SK-N-SH (cell line): ENCODE measurements around the gene CEL. TPM values are rescaled to one million over a fixed set of nuclear protein-coding genes. Genes with fewer than 3 reads are reported as not detected.

ENCODE experiments used
- CTCF ChIA-PET: fragments of 300-600, 350-600 bp; formaldehyde crosslinking; extraction: SDS; loops from one replicate; lab custom pipeline; 2021; lab: Yijun Ruan, JAX
- POLR2A ChIA-PET: fragments of 350-600 bp; sonication (Branson Sonifier 250); formaldehyde crosslinking; extraction: SDS; loops from one replicate; lab custom pipeline; 2020; ENCODE audit warnings: antibody characterized with exemption, inconsistent platforms; lab: Yijun Ruan, JAX
- DNase-seq: peaks from one replicate; pipeline ENCODE4 v3.0.0; 2012
- H2AFZ ChIP-seq: fragments of 200-600 bp; sonication (generic); 2 replicates; pipeline ENCODE4 v1.8.1; 2016; ENCODE audit warnings: antibody characterized with exemption, mild to moderate bottlenecking, low read depth
- H3F3A ChIP-seq: fragments of 200-600 bp; sonication (generic); replicated peaks from 2 replicates; pipeline ENCODE3; 2016; ENCODE audit warnings: antibody characterized with exemption, mild to moderate bottlenecking; ENCODE audit not compliant: insufficient read depth
- H3K27ac ChIP-seq, 2 experiments: fragments of 200-500 bp in 1 of 2; fragments of 200-600 bp in 1 of 2; sonication (Bioruptor generic) in 1 of 2; sonication (generic), shearing (Covaris generic) in 1 of 2; 2 replicates each; pipeline versions ENCODE4 v1.5.1 to v1.6.1; 2014 to 2016; ENCODE audit warnings: low read depth in 2 of 2, inconsistent platforms in 1 of 2, low read length in 1 of 2, mild to moderate bottlenecking in 1 of 2, mixed read lengths in 1 of 2
- H3K27me3 ChIP-seq: fragments of 200-600 bp; sonication (generic), shearing (Covaris generic); 2 replicates; pipeline ENCODE4 v1.6.1; 2016; ENCODE audit warnings: mixed run types; ENCODE audit not compliant: insufficient read depth
- H3K36me3 ChIP-seq, 2 experiments: fragments of 200-500 bp in 1 of 2; fragments of 200-600 bp in 1 of 2; sonication (Bioruptor generic) in 1 of 2; sonication (generic) in 1 of 2; replicated peaks in 1 of 2; 2 replicates each; pipeline versions ENCODE3 to v1.5.1; 2014 to 2016; ENCODE audit warnings: low read length in 1 of 2, mild to moderate bottlenecking in 1 of 2; ENCODE audit not compliant: insufficient read depth in 2 of 2, control insufficient read depth in 1 of 2
- H3K4me1 ChIP-seq, 2 experiments: fragments of 200-500 bp in 1 of 2; fragments of 200-600 bp in 1 of 2; sonication (Bioruptor generic) in 1 of 2; sonication (generic), shearing (Covaris generic) in 1 of 2; 2 replicates each; pipeline versions ENCODE4 v1.5.1 to v1.6.1; 2014 to 2016; ENCODE audit warnings: low read depth in 1 of 2, low read length in 1 of 2, mixed run types in 1 of 2; ENCODE audit not compliant: insufficient read depth in 2 of 2, control insufficient read depth in 1 of 2
- H3K4me2 ChIP-seq: fragments of 200-600 bp; sonication (generic), shearing (Covaris generic); 2 replicates; pipeline ENCODE4 v1.6.1; 2017; ENCODE audit warnings: mixed run types
- H3K4me3 ChIP-seq, 2 experiments: fragments of 200-500 bp in 1 of 2; fragments of 200-600 bp in 1 of 2; sonication (Bioruptor generic) in 1 of 2; sonication (generic), shearing (Covaris generic) in 1 of 2; 2 replicates each; pipeline versions ENCODE4 v1.5.1 to v1.8.1; 2014 to 2016; ENCODE audit warnings: low read depth in 2 of 2, inconsistent platforms in 1 of 2, low read length in 1 of 2, mild to moderate bottlenecking in 1 of 2, mixed read lengths in 1 of 2, moderate library complexity in 1 of 2
- H3K79me2 ChIP-seq: fragments of 200-600 bp; sonication (generic); 2 replicates; pipeline ENCODE4 v1.8.1; 2017; ENCODE audit warnings: mild to moderate bottlenecking; ENCODE audit not compliant: insufficient read depth
- H3K9ac ChIP-seq: fragments of 200-600 bp; sonication (generic); 2 replicates; pipeline ENCODE4 v1.6.1; 2017; ENCODE audit warnings: mixed run types
- H3K9me2 ChIP-seq: fragments of 200-600 bp; sonication (generic); 2 replicates; pipeline ENCODE4 v1.6.1; 2017; ENCODE audit warnings: mixed run types
- H3K9me3 ChIP-seq: fragments of 200-600 bp; sonication (generic); 2 replicates; pipeline ENCODE4 v1.6.1; 2017; ENCODE audit warnings: mixed run types, mild to moderate bottlenecking, moderate library complexity
- H4K20me1 ChIP-seq: fragments of 200-600 bp; sonication (generic); 2 replicates; pipeline ENCODE4 v1.6.1; 2017; ENCODE audit warnings: mild to moderate bottlenecking, mixed run types; ENCODE audit not compliant: insufficient read depth
- ELF1 ChIP-seq: IDR thresholded peaks from 2 replicates; pipeline ENCODE4 v1.4.0; 2012
- EP300 ChIP-seq, 2 experiments: IDR thresholded peaks; 2 replicates each; pipeline versions ENCODE4 v1.4.0 to v1.6.1; 2012; ENCODE audit warnings: borderline replicate concordance in 1 of 2, low read depth in 1 of 2, low read length in 1 of 2
- FOSL2 ChIP-seq: IDR thresholded peaks from 2 replicates; pipeline ENCODE4 v1.4.0; 2012; ENCODE audit warnings: low read depth, mild to moderate bottlenecking, moderate library complexity, borderline replicate concordance
- FOXM1 ChIP-seq: IDR thresholded peaks from 2 replicates; pipeline ENCODE4 v1.4.0; 2012; ENCODE audit warnings: low read depth, mild to moderate bottlenecking
- GABPA ChIP-seq: IDR thresholded peaks from 2 replicates; pipeline ENCODE4 v1.4.0; 2012; ENCODE audit warnings: low read depth, mild to moderate bottlenecking
- GATA2 ChIP-seq: sonication (generic); formaldehyde crosslinking; IDR thresholded peaks from 2 replicates; pipeline ENCODE4 v1.5.0; 2020; ENCODE audit warnings: mild to moderate bottlenecking, missing genetic modification reagents
- JUND ChIP-seq: IDR thresholded peaks from 2 replicates; pipeline ENCODE4 v1.4.0; 2012
- MXI1 ChIP-seq: IDR thresholded peaks from 2 replicates; pipeline ENCODE4 v1.6.1; 2012; ENCODE audit warnings: mild to moderate bottlenecking, low read depth, low read length, improper control_type of control experiment
- NFIC ChIP-seq: IDR thresholded peaks from 2 replicates; pipeline ENCODE4 v1.4.0; 2012; ENCODE audit warnings: borderline replicate concordance
- NRF1 ChIP-seq: IDR thresholded peaks from 2 replicates; pipeline ENCODE4 v1.6.1; 2012; ENCODE audit warnings: low read depth, mild to moderate bottlenecking, low read length
- POLR2AphosphoS5 ChIP-seq: IDR thresholded peaks from 2 replicates; pipeline ENCODE4 v1.6.1; 2012; ENCODE audit warnings: low read depth, low read length
- SIN3A ChIP-seq: IDR thresholded peaks from 2 replicates; pipeline ENCODE4 v1.6.1; 2012; ENCODE audit warnings: low read depth, mild to moderate bottlenecking, low read length, moderate library complexity, borderline replicate concordance
- TAF1 ChIP-seq: IDR thresholded peaks from 2 replicates; pipeline ENCODE4 v1.6.1; 2012; ENCODE audit warnings: low read depth, mild to moderate bottlenecking, low read length, moderate library complexity, borderline replicate concordance
- TEAD4 ChIP-seq: IDR thresholded peaks from 2 replicates; pipeline ENCODE4 v1.4.0; 2012; ENCODE audit warnings: mild to moderate bottlenecking, borderline replicate concordance; ENCODE audit not compliant: insufficient read depth
- WGBS: methylation state at CpG from one replicate; pipeline ENCODE4 v1.1.6; 2017; ENCODE audit warnings: low lambda C conversion rate; 5-methylcytosine and 5-hydroxymethylcytosine counted together
- polyA plus RNA-seq, 3 experiments: library from polyadenylated mRNA; depleted of rRNA; stranded (reverse); fragments of >200 nt; gene quantifications; 2 replicates each; pipeline ENCODE4 v1.2.3, GENCODE V29; 2012
- TF ChIP-seq, protein P1 (sequence below): fragments of 150-350 bp; IDR thresholded peaks from 2 replicates; pipeline ENCODE4 v1.6.1; 2017; ENCODE audit warnings: antibody characterized with exemption, low read length, low read depth, borderline replicate concordance
- TF ChIP-seq, protein P2 (sequence below): fragments of 150-350 bp; IDR thresholded peaks from 2 replicates; pipeline ENCODE4 v1.6.1; 2016; ENCODE audit warnings: mild to moderate bottlenecking, low read depth, low read length
- TF ChIP-seq, protein P3 (sequence below): IDR thresholded peaks from 2 replicates; pipeline ENCODE4 v1.4.0; 2012; ENCODE audit warnings: low read depth
- TF ChIP-seq, protein P4 (sequence below): IDR thresholded peaks from 2 replicates; pipeline ENCODE4 v1.6.1; 2012; ENCODE audit warnings: mild to moderate bottlenecking, low read depth, low read length, moderate library complexity

Gene CEL
- polyA plus RNA-seq, 1 of the 3 experiments (the other 2 are of a cell fraction) = 0.87 TPM

DNA sequence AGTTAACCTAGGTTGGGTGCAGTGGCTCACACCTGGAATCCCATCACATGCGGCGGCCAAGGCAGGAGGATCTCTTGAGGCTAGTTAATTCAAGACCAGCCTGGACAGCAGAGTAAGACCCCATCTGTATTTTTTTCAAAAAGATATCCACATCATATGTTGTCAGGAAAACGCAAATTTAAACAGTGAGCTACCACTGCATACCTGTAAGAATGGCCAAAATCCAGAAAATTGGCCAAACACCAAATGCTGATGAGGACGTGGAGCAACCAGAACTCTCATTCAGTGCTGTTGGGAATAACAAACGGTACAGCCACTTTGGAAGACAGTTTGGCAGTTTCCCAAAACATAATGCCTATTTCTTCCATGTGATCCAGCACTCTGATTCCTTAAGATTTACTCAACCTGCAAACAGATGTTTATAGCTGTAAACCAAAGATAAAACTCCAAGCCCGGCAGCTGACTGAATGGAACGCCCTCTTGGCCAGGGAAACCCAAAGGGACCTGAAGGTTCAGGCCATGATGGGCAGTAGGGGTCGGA, 12.4 kb downstream of the CEL start:
- H3K9ac ChIP-seq = no peak overlapping the region
- no peak overlapping the region for H3K4me3 ChIP-seq
- no peaks in the 10 kb centered on the region for H4K20me1 ChIP-seq
- CTCF ChIA-PET = interaction anchor here (0.6 to 0.8 kb wide), 3 partner anchors 17 to 112 kb away, joined by 3 to 4 read pairs (median 3); no protein-coding TSS in a partner anchor
- H3K36me3 ChIP-seq = no peaks in the 10 kb centered on the region
- no peaks in the 10 kb centered on the region for H3K9me2 ChIP-seq
- no peaks in the 10 kb centered on the region for H3K79me2 ChIP-seq
- no peak overlapping the region for H2AFZ ChIP-seq
- WGBS = 67% methylated on average over 8 of the region's 8 CpGs
- no peak overlapping the region for H3K27ac ChIP-seq
- peaks cover 0 to 16% of the 10 kb centered on the region in 2 experiments; a peak in 2 of 4 replicates for H3K4me1 ChIP-seq
- no peaks in the 10 kb centered on the region for H3K9me3 ChIP-seq
- H3F3A ChIP-seq = peaks cover 14% of the 10 kb centered on the region
- TF ChIP-seq, protein P1, sequence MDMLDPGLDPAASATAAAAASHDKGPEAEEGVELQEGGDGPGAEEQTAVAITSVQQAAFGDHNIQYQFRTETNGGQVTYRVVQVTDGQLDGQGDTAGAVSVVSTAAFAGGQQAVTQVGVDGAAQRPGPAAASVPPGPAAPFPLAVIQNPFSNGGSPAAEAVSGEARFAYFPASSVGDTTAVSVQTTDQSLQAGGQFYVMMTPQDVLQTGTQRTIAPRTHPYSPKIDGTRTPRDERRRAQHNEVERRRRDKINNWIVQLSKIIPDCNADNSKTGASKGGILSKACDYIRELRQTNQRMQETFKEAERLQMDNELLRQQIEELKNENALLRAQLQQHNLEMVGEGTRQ = no peak
- TF ChIP-seq FOXM1 (no peak), NFIC (no peak), POLR2AphosphoS5 (no peak), GABPA (no peak), JUND (no peak), NRF1 (no peak), MXI1 (no peak), TAF1 (no peak), ELF1 (no peak), EP300 (IDR thresholded peaks at IDR 0.05; ENCODE audit: borderline replicate concordance in 1 of 2, low read depth in 1 of 2, low read length in 1 of 2) (no peak), GATA2 (no peak), FOSL2 (no peak), TEAD4 (no peak), SIN3A (no peak)
- TF ChIP-seq, protein P2, sequence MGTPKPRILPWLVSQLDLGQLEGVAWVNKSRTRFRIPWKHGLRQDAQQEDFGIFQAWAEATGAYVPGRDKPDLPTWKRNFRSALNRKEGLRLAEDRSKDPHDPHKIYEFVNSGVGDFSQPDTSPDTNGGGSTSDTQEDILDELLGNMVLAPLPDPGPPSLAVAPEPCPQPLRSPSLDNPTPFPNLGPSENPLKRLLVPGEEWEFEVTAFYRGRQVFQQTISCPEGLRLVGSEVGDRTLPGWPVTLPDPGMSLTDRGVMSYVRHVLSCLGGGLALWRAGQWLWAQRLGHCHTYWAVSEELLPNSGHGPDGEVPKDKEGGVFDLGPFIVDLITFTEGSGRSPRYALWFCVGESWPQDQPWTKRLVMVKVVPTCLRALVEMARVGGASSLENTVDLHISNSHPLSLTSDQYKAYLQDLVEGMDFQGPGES = no peak
- TF ChIP-seq, protein P3, sequence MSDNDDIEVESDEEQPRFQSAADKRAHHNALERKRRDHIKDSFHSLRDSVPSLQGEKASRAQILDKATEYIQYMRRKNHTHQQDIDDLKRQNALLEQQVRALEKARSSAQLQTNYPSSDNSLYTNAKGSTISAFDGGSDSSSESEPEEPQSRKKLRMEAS = no peak
- TF ChIP-seq, protein P4, sequence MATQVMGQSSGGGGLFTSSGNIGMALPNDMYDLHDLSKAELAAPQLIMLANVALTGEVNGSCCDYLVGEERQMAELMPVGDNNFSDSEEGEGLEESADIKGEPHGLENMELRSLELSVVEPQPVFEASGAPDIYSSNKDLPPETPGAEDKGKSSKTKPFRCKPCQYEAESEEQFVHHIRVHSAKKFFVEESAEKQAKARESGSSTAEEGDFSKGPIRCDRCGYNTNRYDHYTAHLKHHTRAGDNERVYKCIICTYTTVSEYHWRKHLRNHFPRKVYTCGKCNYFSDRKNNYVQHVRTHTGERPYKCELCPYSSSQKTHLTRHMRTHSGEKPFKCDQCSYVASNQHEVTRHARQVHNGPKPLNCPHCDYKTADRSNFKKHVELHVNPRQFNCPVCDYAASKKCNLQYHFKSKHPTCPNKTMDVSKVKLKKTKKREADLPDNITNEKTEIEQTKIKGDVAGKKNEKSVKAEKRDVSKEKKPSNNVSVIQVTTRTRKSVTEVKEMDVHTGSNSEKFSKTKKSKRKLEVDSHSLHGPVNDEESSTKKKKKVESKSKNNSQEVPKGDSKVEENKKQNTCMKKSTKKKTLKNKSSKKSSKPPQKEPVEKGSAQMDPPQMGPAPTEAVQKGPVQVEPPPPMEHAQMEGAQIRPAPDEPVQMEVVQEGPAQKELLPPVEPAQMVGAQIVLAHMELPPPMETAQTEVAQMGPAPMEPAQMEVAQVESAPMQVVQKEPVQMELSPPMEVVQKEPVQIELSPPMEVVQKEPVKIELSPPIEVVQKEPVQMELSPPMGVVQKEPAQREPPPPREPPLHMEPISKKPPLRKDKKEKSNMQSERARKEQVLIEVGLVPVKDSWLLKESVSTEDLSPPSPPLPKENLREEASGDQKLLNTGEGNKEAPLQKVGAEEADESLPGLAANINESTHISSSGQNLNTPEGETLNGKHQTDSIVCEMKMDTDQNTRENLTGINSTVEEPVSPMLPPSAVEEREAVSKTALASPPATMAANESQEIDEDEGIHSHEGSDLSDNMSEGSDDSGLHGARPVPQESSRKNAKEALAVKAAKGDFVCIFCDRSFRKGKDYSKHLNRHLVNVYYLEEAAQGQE = no peak
- no peaks in the 10 kb centered on the region for H3K27me3 ChIP-seq
- H3K4me2 ChIP-seq = no peak overlapping the region
- POLR2A ChIA-PET = no interaction called here
- DNase-seq = no peak
